Esophagus (tissue), 2 donors: ENCODE data around the gene OR52K2. TPM values are rescaled to one million over a fixed set of nuclear protein-coding genes. Genes with fewer than 3 reads are reported as not detected.

Source experiments
- H3K27ac ChIP-seq, 2 donors: one replicate each; pipeline ENCODE4 v1.5.1; 2013; ENCODE audit warnings: low read depth in 2 of 2, mild to moderate bottlenecking in 2 of 2, inconsistent platforms in 1 of 2, low read length in 1 of 2, moderate library complexity in 1 of 2
- H3K27me3 ChIP-seq, 2 donors: one replicate each; pipeline ENCODE4 v1.6.1; 2013; ENCODE audit warnings: low read length in 2 of 2, control low read depth in 1 of 2, mild to moderate bottlenecking in 1 of 2; ENCODE audit not compliant: insufficient read depth in 2 of 2, control insufficient read depth in 1 of 2
- H3K36me3 ChIP-seq, 2 donors: one replicate each; pipeline ENCODE4 v1.6.1; 2013; ENCODE audit warnings: low read length in 1 of 2; ENCODE audit not compliant: control insufficient read depth in 2 of 2, insufficient read depth in 2 of 2
- H3K4me1 ChIP-seq, 2 donors: one replicate each; pipeline ENCODE4 v1.6.1; 2013; ENCODE audit warnings: low read length in 1 of 2; ENCODE audit not compliant: control insufficient read depth in 2 of 2, insufficient read depth in 2 of 2
- H3K4me3 ChIP-seq, 2 donors: one replicate each; pipeline ENCODE4 v1.5.1; 2013; ENCODE audit warnings: low read length in 2 of 2, mild to moderate bottlenecking in 2 of 2, low read depth in 1 of 2, moderate library complexity in 1 of 2
- H3K9me3 ChIP-seq, 2 donors: one replicate each; pipeline ENCODE4 v1.6.1; 2013; ENCODE audit warnings: mild to moderate bottlenecking in 2 of 2, low read depth in 1 of 2, low read length in 1 of 2, moderate library complexity in 1 of 2; ENCODE audit not compliant: control insufficient read depth in 2 of 2, insufficient read depth in 1 of 2
- whole genome bisulfite sequencing, 2 donors: extraction: QIAGEN DNeasy Blood & Tissue Kit; methylation state at CpG; one replicate each; pipeline ENCODE4 v1.1.7; 2013; 5-methylcytosine and 5-hydroxymethylcytosine counted together
- polyA plus RNA-seq, 2 donors: library from polyadenylated mRNA; stranded (reverse); fragments of 200-250 nt; gene quantifications; one replicate each; pipeline ENCODE4 v1.2.3, GENCODE V29; 2013
- donor health status: healthy with polysubstance abuse.
- donor health status: Bipolar disorder and iron deficiency.

Gene OR52K2
- polyA plus RNA-seq, 2 donors = not detected

DNA sequence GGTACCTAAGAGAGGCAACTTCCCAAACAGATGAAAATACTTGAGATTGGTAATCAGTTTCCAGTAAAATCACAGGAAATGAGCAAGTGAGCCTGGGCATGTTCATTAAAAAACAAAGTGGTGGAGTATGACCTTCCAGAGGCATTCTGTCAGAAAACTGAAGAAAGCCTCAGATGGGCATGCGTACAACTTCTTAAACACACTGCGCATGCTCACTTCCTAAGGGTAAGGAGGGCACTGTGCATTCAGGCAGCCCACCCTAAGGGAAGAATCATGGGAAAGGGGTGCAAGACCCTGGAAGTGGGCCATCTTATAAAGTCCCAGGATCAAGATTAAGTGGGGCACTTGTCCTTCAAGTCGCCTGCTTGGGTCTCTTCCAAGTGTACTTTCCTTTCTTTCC lies 4.0 kb downstream of the OR52K2 start:
- 82 to 87% methylated on average over 3 of the region's 3 CpGs for WGBS, 2 donors
- no peak overlapping the region for H3K27ac ChIP-seq

DNA sequence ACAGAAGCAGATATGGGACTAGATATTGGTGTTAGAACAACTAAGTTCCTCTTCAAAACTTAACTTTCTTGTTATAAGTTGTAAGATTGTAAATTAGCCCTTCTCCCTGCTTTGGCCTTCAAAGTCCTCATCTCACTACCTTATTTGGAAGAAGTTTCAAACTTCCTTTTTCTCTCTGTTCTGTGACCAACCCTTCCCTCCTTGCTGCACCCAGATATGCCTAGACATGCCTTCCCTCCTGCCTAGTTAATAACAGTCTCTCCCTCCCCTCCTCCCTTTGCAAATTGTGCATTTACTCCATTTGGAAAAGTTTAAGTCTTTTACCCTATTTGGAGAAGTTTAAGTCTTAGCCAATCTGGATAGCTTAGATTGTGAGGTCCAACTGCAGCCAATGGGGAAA lies 4.9 kb downstream of the OR52K2 start:
- Histone ChIP-seq H3K9me3 (peaks cover 0 to 3% of the 10 kb centered on the region in 2 donors), H3K27me3 (no peaks in the 10 kb centered on the region), H3K4me3 (no peak overlapping the region), H3K36me3 (no peaks in the 10 kb centered on the region), H3K27ac (no peak overlapping the region), H3K4me1 (no peaks in the 10 kb centered on the region)

More for the DNA sequence above, 4.0 kb downstream of the OR52K2 start:
- Histone ChIP-seq H3K9me3 (peaks cover 0 to 3% of the 10 kb centered on the region in 2 donors), H3K27me3 (no peaks in the 10 kb centered on the region), H3K36me3 (no peaks in the 10 kb centered on the region), H3K4me1 (no peaks in the 10 kb centered on the region), H3K4me3 (no peak overlapping the region)

DNA sequence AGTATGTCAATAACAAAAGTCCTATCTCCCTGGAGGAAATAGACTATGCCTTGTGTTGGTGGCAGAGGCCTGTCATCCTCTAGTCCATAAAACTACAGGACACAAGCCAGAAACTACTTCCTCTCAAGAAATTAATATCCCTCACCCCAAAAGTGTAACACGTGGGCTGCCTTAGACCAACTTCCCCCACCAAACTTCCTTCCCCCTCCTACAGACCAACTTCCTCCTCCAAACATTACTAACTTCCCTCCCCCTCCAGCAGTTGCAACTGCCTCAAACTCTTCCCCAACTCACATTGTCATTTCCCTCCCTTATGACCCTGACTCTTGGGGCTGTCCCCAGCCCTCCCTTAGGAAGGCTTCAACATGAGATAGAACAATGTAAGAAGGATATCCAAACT lies 6.3 kb downstream of the OR52K2 start:
- H3K4me1 ChIP-seq = no peaks in the 10 kb centered on the region
- no peaks in the 10 kb centered on the region for H3K36me3 ChIP-seq
- H3K4me3 ChIP-seq = no peak overlapping the region
- H3K27ac ChIP-seq = no peak overlapping the region
- H3K9me3 ChIP-seq = peaks cover 0 to 3% of the 10 kb centered on the region in 2 donors
- 33 to 54% methylated on average over 1 of the region's 1 CpG for WGBS, 2 donors
- no peaks in the 10 kb centered on the region for H3K27me3 ChIP-seq

DNA sequence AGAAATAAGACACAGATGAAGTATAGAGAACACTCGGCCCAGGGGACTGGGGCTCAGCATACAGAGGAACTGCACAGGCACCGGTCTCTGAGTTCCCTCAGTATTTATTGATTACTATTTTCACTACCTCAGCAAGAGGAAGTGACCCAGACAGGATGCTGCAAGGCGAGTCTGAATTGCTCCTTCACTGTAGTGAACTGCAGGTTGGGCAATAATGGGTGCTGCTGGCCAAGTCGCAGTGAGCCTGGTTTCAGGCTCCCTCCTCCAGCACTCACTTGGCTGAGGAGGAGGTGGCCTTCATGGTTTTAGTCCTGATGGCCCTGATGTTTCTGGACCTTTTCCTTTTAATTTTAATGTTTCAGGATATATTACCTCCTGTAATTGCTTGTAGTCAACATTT lies 10.4 kb downstream of the OR52K2 start:
- H3K27ac ChIP-seq = no peak overlapping the region
- no peaks in the 10 kb centered on the region for H3K4me1 ChIP-seq
- no peaks in the 10 kb centered on the region for H3K27me3 ChIP-seq
- 51 to 52% methylated on average over 4 of the region's 4 CpGs for WGBS, 2 donors
- peaks cover 0 to 6% of the 10 kb centered on the region in 2 donors for H3K9me3 ChIP-seq
- H3K4me3 ChIP-seq = no peak overlapping the region
- H3K36me3 ChIP-seq = no peaks in the 10 kb centered on the region

GRCh38 chr11:4460151-4460550 lies 11.1 kb downstream of the OR52K2 start:
- WGBS, 2 donors = 86 to 89% methylated on average over 4 of the region's 4 CpGs
- no peaks in the 10 kb centered on the region for H3K36me3 ChIP-seq
- H3K4me3 ChIP-seq = no peak overlapping the region

DNA sequence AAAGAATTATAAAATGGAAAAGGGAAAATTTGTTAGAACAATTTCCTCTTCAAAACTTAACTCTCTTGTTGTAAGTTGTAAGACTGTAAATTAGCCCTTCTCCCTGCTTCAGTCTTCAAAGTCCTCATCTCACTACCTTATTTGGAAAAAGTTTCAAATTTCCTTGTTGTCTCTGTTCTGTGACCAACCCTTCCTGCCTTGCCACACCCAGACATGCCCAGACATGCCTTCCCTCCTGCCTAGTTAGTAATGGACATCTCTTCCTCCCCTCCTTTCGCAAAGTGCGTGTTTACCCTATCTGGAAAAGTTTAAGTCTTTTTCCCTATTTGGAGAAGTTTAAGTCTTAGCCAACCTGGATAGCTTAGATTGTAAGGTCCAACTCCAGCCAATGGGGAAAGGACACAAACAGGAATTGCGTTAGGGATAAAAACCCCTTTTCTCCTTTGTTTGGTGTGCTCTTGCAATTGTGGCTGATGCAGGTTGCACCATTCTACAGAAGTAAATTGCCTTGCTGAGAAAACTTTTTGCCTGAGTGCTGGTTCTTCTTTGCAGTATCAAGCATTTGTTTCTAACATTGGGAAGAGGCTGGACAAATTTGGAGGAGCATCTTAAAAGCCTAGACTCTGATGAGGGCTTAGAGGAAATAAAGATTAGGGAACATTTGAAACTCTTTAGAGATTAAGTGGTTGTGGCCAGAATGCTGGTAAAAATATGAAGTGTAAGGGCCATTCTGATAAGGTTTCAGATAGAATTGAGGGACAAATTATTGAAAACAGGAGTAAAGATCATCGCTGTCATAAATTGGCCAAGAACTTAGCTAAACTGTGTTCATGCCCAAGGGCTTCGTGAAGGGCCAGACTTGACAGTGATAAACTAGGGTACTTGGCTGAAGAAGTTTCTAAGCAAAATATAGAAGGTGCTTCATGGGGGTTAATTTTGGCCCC lies 15.4 kb downstream of the OR52K2 start:
- peaks cover 3 to 4% of the 10 kb centered on the region in 2 donors for H3K4me1 ChIP-seq
- WGBS, 2 donors = 92 to 93% methylated on average over 5 of the region's 5 CpGs
- no peak overlapping the region for H3K27ac ChIP-seq
- H3K4me3 ChIP-seq = no peak overlapping the region
- no peaks in the 10 kb centered on the region for H3K36me3 ChIP-seq
- H3K27me3 ChIP-seq = no peaks in the 10 kb centered on the region
- peaks cover 0 to 4% of the 10 kb centered on the region in 2 donors for H3K9me3 ChIP-seq

More at GRCh38 chr11:4460151-4460550, 11.1 kb downstream of the OR52K2 start:
- Histone ChIP-seq H3K4me1 (no peaks in the 10 kb centered on the region), H3K27ac (no peak overlapping the region), H3K9me3 (peaks cover 0 to 4% of the 10 kb centered on the region in 2 donors), H3K27me3 (no peaks in the 10 kb centered on the region)

DNA sequence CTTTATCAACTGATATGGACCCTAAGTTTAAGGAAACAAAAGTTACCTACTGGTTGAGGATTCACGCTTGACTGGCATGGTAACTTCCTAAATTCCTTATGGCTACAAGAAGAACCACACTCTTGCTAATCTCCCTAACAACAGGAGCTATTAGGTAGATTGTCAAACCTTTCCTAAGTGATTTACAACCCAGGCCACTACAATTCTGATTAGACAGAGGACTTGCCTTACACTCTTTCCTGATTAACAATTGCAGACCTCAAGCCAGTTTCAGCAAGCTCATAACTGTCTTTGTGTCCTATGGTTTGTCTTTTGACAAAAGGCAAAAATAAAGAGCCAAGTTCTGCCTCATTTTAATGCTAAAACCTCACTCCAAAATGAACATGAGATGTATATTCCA lies 16.3 kb downstream of the OR52K2 start:
- Histone ChIP-seq H3K27me3 (no peaks in the 10 kb centered on the region), H3K4me3 (no peak overlapping the region), H3K27ac (no peak overlapping the region), H3K36me3 (no peaks in the 10 kb centered on the region), H3K4me1 (peaks cover 3 to 4% of the 10 kb centered on the region in 2 donors), H3K9me3 (peaks cover 0 to 4% of the 10 kb centered on the region in 2 donors)
- 89 to 95% methylated on average over 1 of the region's 1 CpG for WGBS, 2 donors

DNA sequence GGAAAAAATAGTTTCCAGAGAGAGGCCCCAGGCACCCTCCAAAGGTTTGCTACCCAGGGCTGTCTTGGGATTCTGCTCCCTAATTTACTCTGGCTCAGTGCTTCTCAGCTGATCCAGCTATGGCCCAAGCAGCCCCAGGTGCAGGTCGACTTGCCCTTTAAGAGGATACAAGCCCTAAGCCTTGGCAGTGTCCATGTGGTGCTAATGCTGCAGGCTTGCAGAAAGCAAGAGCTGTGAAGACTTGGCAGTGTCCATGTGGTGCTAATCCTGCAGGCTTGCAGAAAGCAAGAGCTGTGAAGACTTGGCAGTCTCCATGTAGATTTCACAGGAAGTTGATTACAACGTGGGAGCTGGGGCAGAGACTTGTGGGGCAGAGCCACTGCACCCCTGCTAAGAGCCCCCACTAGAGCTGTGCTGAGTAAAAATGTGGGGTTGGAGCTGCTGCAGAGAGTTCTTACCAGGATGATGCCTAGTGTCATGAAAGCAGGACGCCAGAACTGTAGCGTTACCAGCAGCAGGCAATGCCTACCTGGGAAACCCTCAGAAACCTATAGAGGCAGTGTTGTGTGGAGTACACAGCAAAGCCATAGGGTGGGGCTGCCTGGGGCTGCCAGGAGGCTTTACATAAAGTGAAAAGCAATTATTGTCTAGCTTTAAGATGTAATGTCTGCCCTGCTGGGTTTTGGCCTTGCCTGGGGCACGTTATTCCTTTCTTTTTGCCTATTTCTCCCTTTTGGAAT lies 17.2 kb downstream of the OR52K2 start:
- H3K4me3 ChIP-seq = no peak overlapping the region
- peaks cover 0 to 4% of the 10 kb centered on the region in 2 donors for H3K9me3 ChIP-seq
- H3K27ac ChIP-seq = no peak overlapping the region
- H3K36me3 ChIP-seq = no peaks in the 10 kb centered on the region
- H3K27me3 ChIP-seq = no peaks in the 10 kb centered on the region
- WGBS, 2 donors = 28 to 43% methylated on average over 5 of the region's 5 CpGs
- peaks cover 3 to 4% of the 10 kb centered on the region in 2 donors for H3K4me1 ChIP-seq

GRCh38 chr11:4466871-4467442 lies 17.9 kb downstream of the OR52K2 start:
- peaks cover 3 to 4% of the 10 kb centered on the region in 2 donors for H3K4me1 ChIP-seq
- H3K4me3 ChIP-seq = no peak overlapping the region
- peaks cover 0 to 4% of the 10 kb centered on the region in 2 donors for H3K9me3 ChIP-seq
- H3K36me3 ChIP-seq = no peaks in the 10 kb centered on the region
- no peak overlapping the region for H3K27ac ChIP-seq
- H3K27me3 ChIP-seq = no peaks in the 10 kb centered on the region
